ENCODE results near the gene EXOC4.

The EXOC4 gene

GRCh38 chr7:133945497-133945896, 692.6 kb downstream of the EXOC4 start:
- Histone ChIP-seq H3K4me3 (ENCODE audit: severe bottlenecking) (no peak overlapping the region), H3K9me3 (ENCODE audit: severe bottlenecking) (no peaks in the 10 kb centered on the region), H3K27ac (ENCODE audit: poor library complexity, severe bottlenecking) (no peak overlapping the region), H3K27me3 (ENCODE audit: insufficient read depth, poor library complexity, severe bottlenecking) (no peaks in the 10 kb centered on the region), H3K4me1 (ENCODE audit: insufficient read depth, poor library complexity, severe bottlenecking) (no peaks in the 10 kb centered on the region), H3K36me3 (ENCODE audit: low read depth) (no peaks in the 10 kb centered on the region)
- ATAC-seq (ENCODE audit: low read depth): no peak
- DNase-seq (ENCODE audit: low spot score): no peak
- TF ChIP-seq CTCF (IDR thresholded peaks at IDR 0.05; ENCODE audit: poor library complexity, severe bottlenecking): no peak

GRCh38 chr7:133947458-133948254, 694.8 kb downstream of the EXOC4 start:
- no peak for ATAC-seq (ENCODE audit: low read depth)
- Histone ChIP-seq H3K36me3 (ENCODE audit: low read depth) (no peaks in the 10 kb centered on the region), H3K27ac (ENCODE audit: poor library complexity, severe bottlenecking) (no peak overlapping the region), H3K4me3 (ENCODE audit: severe bottlenecking) (no peak overlapping the region), H3K4me1 (ENCODE audit: insufficient read depth, poor library complexity, severe bottlenecking) (no peaks in the 10 kb centered on the region), H3K9me3 (ENCODE audit: severe bottlenecking) (no peaks in the 10 kb centered on the region), H3K27me3 (ENCODE audit: insufficient read depth, poor library complexity, severe bottlenecking) (no peaks in the 10 kb centered on the region)
- DNase-seq (ENCODE audit: low spot score): no peak
- TF ChIP-seq CTCF (IDR thresholded peaks at IDR 0.05; ENCODE audit: poor library complexity, severe bottlenecking): no peak

- H3K4me1 ChIP-seq (ENCODE audit: insufficient read depth, poor library complexity, severe bottlenecking): no peaks in the 10 kb centered on the region
- no peaks in the 10 kb centered on the region for H3K36me3 ChIP-seq (ENCODE audit: low read depth)
- no peak for DNase-seq (ENCODE audit: low spot score)
- H3K9me3 ChIP-seq (ENCODE audit: severe bottlenecking): no peaks in the 10 kb centered on the region
- no peak for ATAC-seq (ENCODE audit: low read depth)
- no peak for TF ChIP-seq CTCF (IDR thresholded peaks at IDR 0.05; ENCODE audit: poor library complexity, severe bottlenecking)
- no peak overlapping the region for H3K27ac ChIP-seq (ENCODE audit: poor library complexity, severe bottlenecking)
- H3K27me3 ChIP-seq (ENCODE audit: insufficient read depth, poor library complexity, severe bottlenecking): no peaks in the 10 kb centered on the region
- H3K4me3 ChIP-seq (ENCODE audit: severe bottlenecking): no peak overlapping the region
These were observed 695.7 kb downstream of the EXOC4 start for GRCh38 chr7:133948588-133948987.

- DNase-seq (ENCODE audit: low spot score) (no peak), ATAC-seq (ENCODE audit: low read depth) (no peak)
- no peak overlapping the region for H3K4me3 ChIP-seq (ENCODE audit: severe bottlenecking)
- no peaks in the 10 kb centered on the region for H3K27me3 ChIP-seq (ENCODE audit: insufficient read depth, poor library complexity, severe bottlenecking)
- no peak overlapping the region for H3K27ac ChIP-seq (ENCODE audit: poor library complexity, severe bottlenecking)
- TF ChIP-seq CTCF (IDR thresholded peaks at IDR 0.05; ENCODE audit: poor library complexity, severe bottlenecking): no peak
- no peaks in the 10 kb centered on the region for H3K9me3 ChIP-seq (ENCODE audit: severe bottlenecking)
- no peaks in the 10 kb centered on the region for H3K36me3 ChIP-seq (ENCODE audit: low read depth)
- H3K4me1 ChIP-seq (ENCODE audit: insufficient read depth, poor library complexity, severe bottlenecking): no peaks in the 10 kb centered on the region
These were observed 698.0 kb downstream of the EXOC4 start for GRCh38 chr7:133950855-133951254.

- H3K27me3 ChIP-seq (ENCODE audit: insufficient read depth, poor library complexity, severe bottlenecking): no peaks in the 10 kb centered on the region
- no peak for TF ChIP-seq CTCF (IDR thresholded peaks at IDR 0.05; ENCODE audit: poor library complexity, severe bottlenecking)
- H3K9me3 ChIP-seq (ENCODE audit: severe bottlenecking): no peaks in the 10 kb centered on the region
- ATAC-seq (ENCODE audit: low read depth) (no peak), DNase-seq (ENCODE audit: low spot score) (no peak)
- no peak overlapping the region for H3K27ac ChIP-seq (ENCODE audit: poor library complexity, severe bottlenecking)
- no peak overlapping the region for H3K4me3 ChIP-seq (ENCODE audit: severe bottlenecking)
- no peaks in the 10 kb centered on the region for H3K4me1 ChIP-seq (ENCODE audit: insufficient read depth, poor library complexity, severe bottlenecking)
- no peaks in the 10 kb centered on the region for H3K36me3 ChIP-seq (ENCODE audit: low read depth)
These were observed 702.3 kb downstream of the EXOC4 start for GRCh38 chr7:133955208-133955607.

All from RWPE2 (cell line).